IMR-90 (cell line): ENCODE results near the gene SLC22A5.

Experiments used
- BHLHE40 ChIP-seq: fragments of 150-350 bp; IDR thresholded peaks from 2 replicates; pipeline ENCODE4 v1.6.1; 2016; ENCODE audit warnings: mild to moderate bottlenecking, low read depth, low read length
- CEBPB ChIP-seq: IDR thresholded peaks from 2 replicates; pipeline ENCODE4 v1.6.1; 2012; ENCODE audit warnings: low read depth, low read length, improper control_type of control experiment
- CTCF ChIP-seq: conservative IDR thresholded peaks from 2 replicates; pipeline ENCODE4 v1.5.1; 2012; ENCODE audit warnings: mild to moderate bottlenecking, low read depth, low read length, improper control_type of control experiment
- ELK1 ChIP-seq: fragments of 150-350 bp; IDR thresholded peaks from 2 replicates; pipeline ENCODE4 v1.6.1; 2016; ENCODE audit warnings: low read depth, mild to moderate bottlenecking, low read length, moderate library complexity, borderline replicate concordance
- FOS ChIP-seq: fragments of 150-350 bp; IDR thresholded peaks from 2 replicates; pipeline ENCODE4 v1.6.1; 2016; ENCODE audit warnings: low read depth, low read length
- MAFK ChIP-seq: IDR thresholded peaks from 2 replicates; pipeline ENCODE4 v1.6.1; 2012; ENCODE audit warnings: low read depth, low read length, improper control_type of control experiment
- MAZ ChIP-seq: IDR thresholded peaks from 2 replicates; pipeline ENCODE4 v1.6.1; 2012; ENCODE audit warnings: low read depth, mild to moderate bottlenecking, low read length, improper control_type of control experiment, moderate library complexity, borderline replicate concordance
- POLR2A ChIP-seq: IDR thresholded peaks from 2 replicates; pipeline ENCODE4 v1.6.1; 2012; ENCODE audit warnings: mild to moderate bottlenecking, low read depth, low read length
- RAD21 ChIP-seq: IDR thresholded peaks from 2 replicates; pipeline ENCODE4 v1.6.1; 2012; ENCODE audit warnings: low read length, improper control_type of control experiment
- RFX5 ChIP-seq: IDR thresholded peaks from 2 replicates; pipeline ENCODE4 v1.8.0; 2012; ENCODE audit warnings: low read depth, mild to moderate bottlenecking, low read length, moderate library complexity
- SMC3 ChIP-seq: fragments of 150-350 bp; IDR thresholded peaks from 2 replicates; pipeline ENCODE4 v1.6.1; 2016; ENCODE audit warnings: low read depth, mild to moderate bottlenecking, antibody characterized with exemption, low read length, moderate library complexity
- USF2 ChIP-seq: fragments of 150-350 bp; IDR thresholded peaks from 2 replicates; pipeline ENCODE4 v1.6.1; 2017; ENCODE audit warnings: mild to moderate bottlenecking, antibody characterized with exemption, low read length, low read depth

GRCh38 chr5:132428147-132428482 is 58.6 kb downstream of the SLC22A5 start:
- TF ChIP-seq POLR2A = no peak
- TF ChIP-seq CTCF = no peak
- TF ChIP-seq CEBPB = no peak
- no peak for TF ChIP-seq BHLHE40
- TF ChIP-seq MAZ = no peak
- no peak for TF ChIP-seq FOS
- TF ChIP-seq RFX5 = no peak
- no peak for TF ChIP-seq RAD21
- no peak for TF ChIP-seq SMC3
- TF ChIP-seq MAFK = no peak
- no peak for TF ChIP-seq USF2
- no peak for TF ChIP-seq ELK1
